Left ventricle myocardium inferior (tissue), 1 donor: Measurements from ENCODE around the gene NETO2. TPM values are rescaled to one million over a fixed set of nuclear protein-coding genes. Genes with fewer than 3 reads are reported as not detected.

Experiments used
- DNase-seq: peaks from one replicate; pipeline ENCODE4 v3.0.0-alpha.2; 2020
- H3K27ac ChIP-seq: fragments of 200-600 bp; replicated peaks from 2 replicates; pipeline ENCODE4 v1.8.0; 2021
- H3K27me3 ChIP-seq: fragments of 200-600 bp; 2 replicates; pipeline ENCODE4 v1.8.0; 2021; ENCODE audit warnings: low read depth
- H3K36me3 ChIP-seq: fragments of 200-600 bp; 2 replicates; pipeline ENCODE4 v1.8.0; 2021
- H3K4me1 ChIP-seq: fragments of 200-600 bp; 2 replicates; pipeline ENCODE4 v1.8.0; 2021
- H3K4me3 ChIP-seq: fragments of 200-600 bp; 2 replicates; pipeline ENCODE4 v1.8.0; 2021; ENCODE audit warnings: mild to moderate bottlenecking, moderate library complexity
- H3K9me3 ChIP-seq: fragments of 200-600 bp; replicated peaks from 2 replicates; pipeline ENCODE4 v1.8.0; 2021
- intact Hi-C: fragments of 100-400 bp; cut with micrococcal nuclease; formaldehyde crosslinking; loops from one replicate; pipeline ENCODE4 v1.11.0; 2022
- total RNA-seq: library from RNA; stranded (reverse); fragmentation: NEBNext Ultra II Directional; extraction: Animal tissue kit (Norgen Biotek cat#: 25700); gene quantifications from one replicate; pipeline ENCODE4 v1.2.1, GENCODE V29; 2021
- TF ChIP-seq, protein P1 (sequence below): fragments of 200-600 bp; IDR thresholded peaks from 2 replicates; pipeline ENCODE4 v1.8.0; 2021; ENCODE audit warnings: antibody characterized with exemption, mild to moderate bottlenecking, borderline replicate concordance
- donor health status: DM: no; HTN: yes; CAD: no; lungs with severe emphysema.

The NETO2 gene
- total RNA-seq, 1 donor from 2014 or later = 4.4 TPM

DNA sequence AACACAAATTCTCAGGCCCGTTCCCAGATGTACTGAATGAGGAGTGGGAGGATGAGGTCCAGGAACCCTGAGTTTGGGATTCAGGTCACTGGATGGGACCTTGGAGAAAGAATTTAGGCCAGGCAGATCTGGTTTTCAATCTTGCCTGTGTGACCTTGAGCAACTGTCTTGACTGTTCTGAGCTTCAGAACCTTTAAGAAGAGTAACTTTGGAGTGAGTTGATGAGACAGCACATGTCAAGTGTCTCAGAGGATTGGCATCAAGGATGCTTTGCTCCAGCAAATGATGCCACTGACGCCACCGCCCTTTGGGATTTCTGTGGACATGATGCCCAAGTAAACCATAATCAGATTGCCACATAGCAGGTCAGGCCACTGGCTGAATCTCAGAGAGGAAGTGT, 114.0 kb downstream of the NETO2 start:
- intact Hi-C loops = loop anchor here (10.0 kb wide), 1 partner anchor 1135 kb away; no protein-coding TSS in a partner anchor

DNA sequence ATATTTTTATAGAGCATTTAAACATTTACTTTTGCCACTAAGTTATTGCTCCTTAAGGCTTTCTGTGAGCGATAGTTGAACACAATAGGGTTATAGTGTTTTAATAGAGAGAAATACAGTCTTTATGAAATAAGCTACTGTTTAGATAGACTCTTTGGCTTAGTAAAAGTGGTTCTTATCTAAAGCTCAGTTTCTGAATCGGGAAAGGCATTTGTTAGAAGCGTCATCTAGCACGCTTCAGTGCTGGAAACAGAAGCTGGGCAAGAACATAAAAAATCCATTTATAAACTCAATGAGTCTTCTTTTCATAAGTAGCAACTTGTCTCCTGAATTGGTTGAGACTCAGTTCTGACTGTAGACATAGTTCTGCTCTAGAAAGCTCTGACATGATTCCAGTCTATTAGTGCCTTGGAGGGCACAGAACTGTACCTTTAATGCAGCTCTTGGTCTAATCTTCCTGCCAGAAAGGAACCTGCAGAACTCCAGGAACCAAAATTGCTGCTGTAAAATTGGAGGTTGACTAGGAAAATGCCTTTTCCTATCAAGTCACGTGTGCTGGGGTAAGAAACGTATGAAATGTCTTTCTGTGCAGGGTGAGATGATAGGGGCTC, 114.9 kb downstream of the NETO2 start:
- Histone ChIP-seq H3K4me3 (no peak overlapping the region), H3K36me3 (no peaks in the 10 kb centered on the region), H3K9me3 (no peaks in the 10 kb centered on the region), H3K27ac (peak overlapping the region; percentile 48), H3K4me1 (peaks cover 7% of the 10 kb centered on the region), H3K27me3 (no peaks in the 10 kb centered on the region)
- intact Hi-C loops = no loop called here
- TF ChIP-seq, protein P1, sequence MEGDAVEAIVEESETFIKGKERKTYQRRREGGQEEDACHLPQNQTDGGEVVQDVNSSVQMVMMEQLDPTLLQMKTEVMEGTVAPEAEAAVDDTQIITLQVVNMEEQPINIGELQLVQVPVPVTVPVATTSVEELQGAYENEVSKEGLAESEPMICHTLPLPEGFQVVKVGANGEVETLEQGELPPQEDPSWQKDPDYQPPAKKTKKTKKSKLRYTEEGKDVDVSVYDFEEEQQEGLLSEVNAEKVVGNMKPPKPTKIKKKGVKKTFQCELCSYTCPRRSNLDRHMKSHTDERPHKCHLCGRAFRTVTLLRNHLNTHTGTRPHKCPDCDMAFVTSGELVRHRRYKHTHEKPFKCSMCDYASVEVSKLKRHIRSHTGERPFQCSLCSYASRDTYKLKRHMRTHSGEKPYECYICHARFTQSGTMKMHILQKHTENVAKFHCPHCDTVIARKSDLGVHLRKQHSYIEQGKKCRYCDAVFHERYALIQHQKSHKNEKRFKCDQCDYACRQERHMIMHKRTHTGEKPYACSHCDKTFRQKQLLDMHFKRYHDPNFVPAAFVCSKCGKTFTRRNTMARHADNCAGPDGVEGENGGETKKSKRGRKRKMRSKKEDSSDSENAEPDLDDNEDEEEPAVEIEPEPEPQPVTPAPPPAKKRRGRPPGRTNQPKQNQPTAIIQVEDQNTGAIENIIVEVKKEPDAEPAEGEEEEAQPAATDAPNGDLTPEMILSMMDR = no peak
- no peak for DNase-seq

More for the DNA sequence above, 114.0 kb downstream of the NETO2 start:
- no peak overlapping the region for H3K27ac ChIP-seq
- H3K27me3 ChIP-seq = no peaks in the 10 kb centered on the region
- H3K4me1 ChIP-seq = peaks cover 7% of the 10 kb centered on the region
- H3K4me3 ChIP-seq = no peak overlapping the region
- no peak for DNase-seq
- TF ChIP-seq, protein P1 = no peak
- H3K36me3 ChIP-seq = no peaks in the 10 kb centered on the region
- H3K9me3 ChIP-seq = no peaks in the 10 kb centered on the region

Other genes starting within 250 kb of the NETO2 start
- 90.8 TPM for gene DNAJA2, start 170.3 kb downstream of the NETO2 start, total RNA-seq